Liver (tissue), 9 donors: ENCODE results near the gene C16orf74. TPM values are rescaled to one million over a fixed set of nuclear protein-coding genes. Genes with fewer than 3 reads are reported as not detected.

Experiments
- DNase-seq: peaks from one replicate; pipeline ENCODE4 v3.0.0-alpha.2; 2017; ENCODE audit warnings: low spot score
- H3K27ac ChIP-seq, 2 donors: one replicate each; pipeline ENCODE4 v1.7.0; 2013; ENCODE audit warnings: inconsistent platforms in 2 of 2, low read length in 2 of 2, control low read depth in 1 of 2, low read depth in 1 of 2, mild to moderate bottlenecking in 1 of 2
- H3K27me3 ChIP-seq, 4 donors: one replicate each; pipeline versions ENCODE4 v1.6.1 to v1.7.0; 2013; ENCODE audit warnings: low read length in 3 of 4, inconsistent platforms in 1 of 4, mild to moderate bottlenecking in 1 of 4, moderate library complexity in 1 of 4; ENCODE audit not compliant: control insufficient read depth in 4 of 4, insufficient read depth in 4 of 4
- H3K36me3 ChIP-seq, 4 donors: one replicate each; pipeline versions ENCODE4 v1.6.1 to v1.7.0; 2013; ENCODE audit warnings: low read length in 3 of 4, mild to moderate bottlenecking in 3 of 4, low read depth in 1 of 4, moderate library complexity in 1 of 4; ENCODE audit not compliant: control insufficient read depth in 4 of 4, insufficient read depth in 3 of 4
- H3K4me1 ChIP-seq, 4 donors: one replicate each; pipeline versions ENCODE4 v1.6.1 to v1.7.0; 2013; ENCODE audit warnings: low read length in 3 of 4, mild to moderate bottlenecking in 3 of 4, moderate library complexity in 1 of 4; ENCODE audit not compliant: control insufficient read depth in 4 of 4, insufficient read depth in 4 of 4
- H3K4me3 ChIP-seq, 3 donors: one replicate each; pipeline versions ENCODE4 v1.6.1 to v1.7.0; 2013; ENCODE audit warnings: low read length in 3 of 3, control low read depth in 1 of 3, low read depth in 1 of 3, mild to moderate bottlenecking in 1 of 3
- H3K9ac ChIP-seq, 2 donors: one replicate each; pipeline ENCODE4 v1.7.0; 2013; ENCODE audit warnings: low read length in 2 of 2, mild to moderate bottlenecking in 2 of 2, moderate library complexity in 2 of 2, control low read depth in 1 of 2, low read depth in 1 of 2
- H3K9me3 ChIP-seq, 4 donors: one replicate each; pipeline versions ENCODE4 v1.6.1 to v1.7.0; 2013; ENCODE audit warnings: low read length in 3 of 4; ENCODE audit not compliant: control insufficient read depth in 4 of 4
- ATF3 ChIP-seq: IDR thresholded peaks from 2 replicates; pipeline ENCODE4 v1.6.1; 2016; ENCODE audit warnings: antibody characterized with exemption
- EGR1 ChIP-seq, 2 donors: IDR thresholded peaks; 2 replicates each; pipeline ENCODE4 v1.6.1; 2016 to 2018; ENCODE audit warnings: antibody characterized with exemption in 2 of 2, low read depth in 2 of 2
- FOXA1 ChIP-seq: IDR thresholded peaks from 2 replicates; pipeline ENCODE4 v1.6.1; 2016; ENCODE audit warnings: antibody characterized with exemption
- FOXA2 ChIP-seq: IDR thresholded peaks from 2 replicates; pipeline ENCODE4 v1.6.1; 2016; ENCODE audit warnings: antibody characterized with exemption
- GABPA ChIP-seq, 2 donors: IDR thresholded peaks in 1 of 2; conservative IDR thresholded peaks in 1 of 2; 2 replicates each; pipeline ENCODE4 v1.6.1; 2016; ENCODE audit warnings: antibody characterized with exemption in 2 of 2, mild to moderate bottlenecking in 1 of 2, moderate library complexity in 1 of 2
- HNF4A ChIP-seq, 2 donors: conservative IDR thresholded peaks; 2 replicates each; pipeline ENCODE4 v1.6.1; 2016; ENCODE audit warnings: antibody characterized with exemption in 2 of 2, mild to moderate bottlenecking in 2 of 2
- HNF4G ChIP-seq: IDR thresholded peaks from 2 replicates; pipeline ENCODE4 v1.6.1; 2016; ENCODE audit warnings: antibody characterized with exemption
- JUND ChIP-seq, 2 donors: IDR thresholded peaks; 2 replicates each; pipeline ENCODE4 v1.6.1; 2016; ENCODE audit warnings: antibody characterized with exemption in 2 of 2
- NR2F2 ChIP-seq: IDR thresholded peaks from 2 replicates; pipeline ENCODE4 v1.6.1; 2016; ENCODE audit warnings: antibody characterized with exemption
- RAD21 ChIP-seq, 2 donors: IDR thresholded peaks; 2 replicates each; pipeline ENCODE4 v1.6.1; 2016; ENCODE audit warnings: antibody characterized with exemption in 2 of 2, mild to moderate bottlenecking in 2 of 2
- RXRA ChIP-seq, 2 donors: IDR thresholded peaks; 2 replicates each; pipeline ENCODE4 v1.6.1; 2017 to 2018; ENCODE audit warnings: antibody characterized with exemption in 2 of 2, mild to moderate bottlenecking in 1 of 2
- SP1 ChIP-seq: IDR thresholded peaks from 2 replicates; pipeline ENCODE4 v1.6.1; 2018; ENCODE audit warnings: antibody characterized with exemption, mild to moderate bottlenecking
- TAF1 ChIP-seq: conservative IDR thresholded peaks from 2 replicates; pipeline ENCODE4 v1.6.1; 2016; ENCODE audit warnings: antibody characterized with exemption, mild to moderate bottlenecking
- YY1 ChIP-seq: IDR thresholded peaks from 2 replicates; pipeline ENCODE4 v1.6.1; 2016; ENCODE audit warnings: antibody characterized with exemption, mild to moderate bottlenecking
- ZBTB33 ChIP-seq: IDR thresholded peaks from 2 replicates; pipeline ENCODE4 v1.6.1; 2016; ENCODE audit warnings: antibody characterized with exemption
- WGBS: extraction: QIAGEN DNeasy Blood & Tissue Kit; methylation state at CpG from one replicate; pipeline ENCODE4 v1.1.7; 2013; 5-methylcytosine and 5-hydroxymethylcytosine counted together
- polyA plus RNA-seq, 2 donors: library from polyadenylated mRNA; stranded (reverse) in 1 of 2; unstranded in 1 of 2; fragments of 200-250 nt in 1 of 2; fragments of >200 nt in 1 of 2; fragmentation: Nextera tagmentation in 1 of 2; extraction: Ambion mirVana in 1 of 2; gene quantifications; one replicate each; pipeline versions ENCODE4 v1.2.1 to v1.2.3, GENCODE V29; 2013 to 2015
- total RNA-seq, 2 donors: library from RNA; depleted of rRNA; stranded (reverse); fragments of >200 nt; gene quantifications; one replicate each; pipeline ENCODE4 v1.2.3, GENCODE V29; 2014
- TF ChIP-seq, protein P1 (sequence below): IDR thresholded peaks from 2 replicates; pipeline ENCODE4 v1.6.1; 2016; ENCODE audit warnings: antibody characterized with exemption
- TF ChIP-seq, protein P2 (sequence below): fragments of 150-350 bp; IDR thresholded peaks from 2 replicates; pipeline ENCODE4 v1.5.1; 2017; ENCODE audit warnings: improper control_type of control experiment, low read depth, low read length; ENCODE audit not compliant: missing input control
- TF ChIP-seq, protein P3 (sequence below): IDR thresholded peaks from 2 replicates; pipeline ENCODE4 v1.6.1; 2016; ENCODE audit warnings: antibody characterized with exemption, mild to moderate bottlenecking
- donor health status: healthy.
- donor health status: healthy.
- donor health status: healthy.
- donor health status: healthy.
- donor health status: healthy.

C16orf74 gene
- total and polyA plus RNA-seq, 4 donors: 0.37 to 0.75 (median 0.43) TPM

GRCh38 chr16:85699628-85700027, 51.3 kb downstream of the C16orf74 start:
- 74% methylated on average over 7 of the region's 7 CpGs for WGBS
- no peaks in the 10 kb centered on the region for H3K36me3 ChIP-seq
- no peak for DNase-seq
- H3K27ac ChIP-seq: no peak overlapping the region
- TF ChIP-seq FOXA1 (no peak), HNF4G (no peak)
- TF ChIP-seq, protein P1, sequence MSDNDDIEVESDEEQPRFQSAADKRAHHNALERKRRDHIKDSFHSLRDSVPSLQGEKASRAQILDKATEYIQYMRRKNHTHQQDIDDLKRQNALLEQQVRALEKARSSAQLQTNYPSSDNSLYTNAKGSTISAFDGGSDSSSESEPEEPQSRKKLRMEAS: no peak
- H3K9ac ChIP-seq: no peak overlapping the region
- H3K4me3 ChIP-seq: no peak overlapping the region
- H3K27me3 ChIP-seq: no peaks in the 10 kb centered on the region
- no peaks in the 10 kb centered on the region for H3K4me1 ChIP-seq
- no peaks in the 10 kb centered on the region for H3K9me3 ChIP-seq

DNA sequence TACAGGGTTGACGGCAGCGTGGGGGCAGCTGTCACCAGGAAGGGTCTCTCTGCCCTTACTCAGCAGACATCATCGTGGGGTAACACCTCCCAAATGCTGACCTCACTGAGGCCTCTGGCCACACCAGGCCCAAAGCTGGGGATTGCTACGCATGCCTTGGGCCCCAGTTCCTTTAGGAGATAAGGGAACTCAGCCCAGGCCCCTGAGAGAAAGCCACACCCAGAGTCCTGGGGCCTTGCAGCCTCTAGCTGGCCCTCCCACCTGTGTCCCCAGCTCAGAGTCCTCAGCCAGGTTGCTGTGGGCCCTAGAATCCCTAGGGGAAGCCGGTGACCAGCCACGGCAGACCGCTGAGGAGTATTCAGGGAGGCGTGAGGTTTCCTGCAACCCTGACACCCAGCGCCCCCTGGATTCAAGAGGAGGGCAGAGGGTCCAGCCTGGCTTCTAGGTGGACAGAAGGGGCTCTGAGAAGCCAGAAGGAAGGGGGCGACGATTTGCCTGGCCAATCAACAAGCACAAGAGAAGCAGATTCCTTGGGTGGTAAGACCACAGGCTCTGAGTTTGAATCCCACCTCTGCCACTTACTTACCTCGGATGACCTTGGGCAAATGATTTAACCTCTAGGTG, 51.8 kb downstream of the C16orf74 start:
- Histone ChIP-seq H3K4me3 (no peak overlapping the region), H3K4me1 (no peaks in the 10 kb centered on the region), H3K9me3 (no peaks in the 10 kb centered on the region), H3K9ac (no peak overlapping the region), H3K27me3 (no peaks in the 10 kb centered on the region), H3K27ac (no peak overlapping the region), H3K36me3 (no peaks in the 10 kb centered on the region)
- no peak for DNase-seq
- WGBS: 87% methylated on average over 12 of the region's 12 CpGs
- TF ChIP-seq FOXA2: no peak
- no peak for TF ChIP-seq HNF4G
- no peak for TF ChIP-seq JUND (IDR thresholded peaks at IDR 0.05)
- no peak for TF ChIP-seq SP1
- no peak for TF ChIP-seq YY1
- TF ChIP-seq ATF3: no peak
- no peak for TF ChIP-seq FOXA1

DNA sequence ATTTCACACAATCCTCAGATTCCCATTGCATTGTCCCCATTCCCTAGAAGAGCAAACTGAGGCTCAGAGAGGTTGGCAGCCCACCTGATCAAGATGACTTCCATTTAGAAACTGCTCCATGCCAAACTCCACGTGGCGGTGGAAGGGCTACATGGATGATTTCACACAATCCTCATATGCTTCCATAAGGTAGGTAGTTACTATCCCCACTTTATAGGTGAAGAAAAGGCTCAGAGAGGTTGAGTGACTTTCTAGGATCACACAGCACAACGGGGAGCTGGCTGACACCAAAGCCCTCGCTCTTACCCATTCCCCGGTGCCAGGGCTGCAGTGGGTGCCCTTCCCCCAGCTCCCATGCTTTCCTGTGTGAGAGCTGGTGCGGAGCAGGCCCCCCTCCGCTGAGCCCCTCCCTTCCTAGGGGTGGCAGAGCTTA, 52.4 kb downstream of the C16orf74 start:
- H3K4me3 ChIP-seq: no peak overlapping the region
- no peak for DNase-seq

More for the DNA sequence above, 52.4 kb downstream of the C16orf74 start:
- H3K4me1 ChIP-seq: no peaks in the 10 kb centered on the region
- no peaks in the 10 kb centered on the region for H3K9me3 ChIP-seq
- H3K27me3 ChIP-seq: no peaks in the 10 kb centered on the region
- no peak overlapping the region for H3K27ac ChIP-seq
- 90% methylated on average over 7 of the region's 7 CpGs for WGBS
- no peak for TF ChIP-seq YY1
- no peak for TF ChIP-seq FOXA1
- no peak for TF ChIP-seq EGR1 (IDR thresholded peaks at IDR 0.05; ENCODE audit: low read depth in 2 of 2)
- TF ChIP-seq HNF4G: no peak
- TF ChIP-seq SP1: no peak
- TF ChIP-seq JUND (IDR thresholded peaks at IDR 0.05): no peak
- no peak for TF ChIP-seq ATF3
- TF ChIP-seq RXRA (IDR thresholded peaks at IDR 0.05): no peak
- TF ChIP-seq, protein P2, sequence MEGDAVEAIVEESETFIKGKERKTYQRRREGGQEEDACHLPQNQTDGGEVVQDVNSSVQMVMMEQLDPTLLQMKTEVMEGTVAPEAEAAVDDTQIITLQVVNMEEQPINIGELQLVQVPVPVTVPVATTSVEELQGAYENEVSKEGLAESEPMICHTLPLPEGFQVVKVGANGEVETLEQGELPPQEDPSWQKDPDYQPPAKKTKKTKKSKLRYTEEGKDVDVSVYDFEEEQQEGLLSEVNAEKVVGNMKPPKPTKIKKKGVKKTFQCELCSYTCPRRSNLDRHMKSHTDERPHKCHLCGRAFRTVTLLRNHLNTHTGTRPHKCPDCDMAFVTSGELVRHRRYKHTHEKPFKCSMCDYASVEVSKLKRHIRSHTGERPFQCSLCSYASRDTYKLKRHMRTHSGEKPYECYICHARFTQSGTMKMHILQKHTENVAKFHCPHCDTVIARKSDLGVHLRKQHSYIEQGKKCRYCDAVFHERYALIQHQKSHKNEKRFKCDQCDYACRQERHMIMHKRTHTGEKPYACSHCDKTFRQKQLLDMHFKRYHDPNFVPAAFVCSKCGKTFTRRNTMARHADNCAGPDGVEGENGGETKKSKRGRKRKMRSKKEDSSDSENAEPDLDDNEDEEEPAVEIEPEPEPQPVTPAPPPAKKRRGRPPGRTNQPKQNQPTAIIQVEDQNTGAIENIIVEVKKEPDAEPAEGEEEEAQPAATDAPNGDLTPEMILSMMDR: no peak
- TF ChIP-seq NR2F2: no peak
- TF ChIP-seq HNF4A (conservative IDR thresholded peaks at IDR 0.05): no peak
- TF ChIP-seq, protein P3, sequence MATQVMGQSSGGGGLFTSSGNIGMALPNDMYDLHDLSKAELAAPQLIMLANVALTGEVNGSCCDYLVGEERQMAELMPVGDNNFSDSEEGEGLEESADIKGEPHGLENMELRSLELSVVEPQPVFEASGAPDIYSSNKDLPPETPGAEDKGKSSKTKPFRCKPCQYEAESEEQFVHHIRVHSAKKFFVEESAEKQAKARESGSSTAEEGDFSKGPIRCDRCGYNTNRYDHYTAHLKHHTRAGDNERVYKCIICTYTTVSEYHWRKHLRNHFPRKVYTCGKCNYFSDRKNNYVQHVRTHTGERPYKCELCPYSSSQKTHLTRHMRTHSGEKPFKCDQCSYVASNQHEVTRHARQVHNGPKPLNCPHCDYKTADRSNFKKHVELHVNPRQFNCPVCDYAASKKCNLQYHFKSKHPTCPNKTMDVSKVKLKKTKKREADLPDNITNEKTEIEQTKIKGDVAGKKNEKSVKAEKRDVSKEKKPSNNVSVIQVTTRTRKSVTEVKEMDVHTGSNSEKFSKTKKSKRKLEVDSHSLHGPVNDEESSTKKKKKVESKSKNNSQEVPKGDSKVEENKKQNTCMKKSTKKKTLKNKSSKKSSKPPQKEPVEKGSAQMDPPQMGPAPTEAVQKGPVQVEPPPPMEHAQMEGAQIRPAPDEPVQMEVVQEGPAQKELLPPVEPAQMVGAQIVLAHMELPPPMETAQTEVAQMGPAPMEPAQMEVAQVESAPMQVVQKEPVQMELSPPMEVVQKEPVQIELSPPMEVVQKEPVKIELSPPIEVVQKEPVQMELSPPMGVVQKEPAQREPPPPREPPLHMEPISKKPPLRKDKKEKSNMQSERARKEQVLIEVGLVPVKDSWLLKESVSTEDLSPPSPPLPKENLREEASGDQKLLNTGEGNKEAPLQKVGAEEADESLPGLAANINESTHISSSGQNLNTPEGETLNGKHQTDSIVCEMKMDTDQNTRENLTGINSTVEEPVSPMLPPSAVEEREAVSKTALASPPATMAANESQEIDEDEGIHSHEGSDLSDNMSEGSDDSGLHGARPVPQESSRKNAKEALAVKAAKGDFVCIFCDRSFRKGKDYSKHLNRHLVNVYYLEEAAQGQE: no peak
- TF ChIP-seq RAD21 (IDR thresholded peaks at IDR 0.05): no peak
- TF ChIP-seq TAF1: no peak
- no peak for TF ChIP-seq ZBTB33
- TF ChIP-seq, protein P1: no peak
- no peak for TF ChIP-seq GABPA (IDR thresholded peaks at IDR 0.05 in 1 of 2, conservative IDR thresholded peaks at IDR 0.05 in 1 of 2)
- TF ChIP-seq FOXA2: no peak
- no peaks in the 10 kb centered on the region for H3K36me3 ChIP-seq
- no peak overlapping the region for H3K9ac ChIP-seq
